ENCODE results near the gene ZMYM4.
"Not testable (repeated sequence)": the region's sequence is repeated elsewhere in the genome, so short reads cannot be mapped to it uniquely, and the experiment has no call there.

The ZMYM4 gene

DNA sequence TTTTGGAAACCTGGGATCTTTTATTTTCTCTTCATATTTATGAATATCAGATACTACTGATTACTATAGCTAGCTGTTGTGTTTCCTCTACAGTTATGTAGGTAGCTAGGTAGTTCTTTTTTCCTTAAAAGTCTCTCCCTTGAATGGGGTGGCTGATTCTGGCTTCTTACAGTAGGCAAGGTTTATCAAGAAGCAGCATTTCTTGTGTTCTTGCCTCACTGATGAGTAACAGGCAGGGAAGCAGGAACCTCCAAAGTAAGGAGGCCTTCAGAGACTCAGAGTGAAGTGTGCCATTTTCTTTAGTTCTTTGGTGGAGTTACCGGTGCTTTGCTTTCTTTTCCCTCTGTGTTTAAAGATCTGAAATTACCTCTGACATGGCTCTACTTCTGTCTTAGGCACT, 56.0 kb downstream of the ZMYM4 start:
- DNase-seq (ENCODE audit: low read depth in 1 of 2, low spot score in 1 of 2), result no peak

DNA sequence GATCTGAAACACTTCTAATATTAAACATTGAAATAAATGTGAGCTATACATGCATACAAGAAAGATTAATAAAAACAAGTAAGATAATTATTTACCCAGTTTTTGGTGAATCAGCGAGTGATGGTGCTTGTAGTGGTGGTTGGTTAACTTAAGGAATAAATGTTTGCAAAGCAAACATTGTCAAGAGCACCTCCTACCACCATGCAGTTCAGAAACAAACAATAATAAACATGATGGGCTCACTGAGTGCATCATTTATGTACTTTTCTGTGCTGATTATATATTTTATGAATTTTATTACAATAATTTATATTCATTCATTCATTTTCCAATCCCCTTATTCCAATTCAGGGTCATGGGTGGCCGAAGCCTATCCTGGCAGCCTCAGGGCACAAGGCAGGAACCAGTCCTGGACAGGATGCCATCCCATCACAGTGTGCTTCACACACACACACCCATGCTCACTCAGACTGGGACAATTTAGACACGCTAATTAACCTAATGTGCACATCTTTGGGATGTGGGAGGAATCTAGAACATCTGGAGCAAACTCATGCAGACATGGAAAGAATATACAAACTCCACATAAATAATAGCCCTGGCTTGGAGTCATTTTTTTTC, 57.8 kb downstream of the ZMYM4 start:
- DNase-seq (ENCODE audit: low read depth in 1 of 2, low spot score in 1 of 2), result no peak

DNA sequence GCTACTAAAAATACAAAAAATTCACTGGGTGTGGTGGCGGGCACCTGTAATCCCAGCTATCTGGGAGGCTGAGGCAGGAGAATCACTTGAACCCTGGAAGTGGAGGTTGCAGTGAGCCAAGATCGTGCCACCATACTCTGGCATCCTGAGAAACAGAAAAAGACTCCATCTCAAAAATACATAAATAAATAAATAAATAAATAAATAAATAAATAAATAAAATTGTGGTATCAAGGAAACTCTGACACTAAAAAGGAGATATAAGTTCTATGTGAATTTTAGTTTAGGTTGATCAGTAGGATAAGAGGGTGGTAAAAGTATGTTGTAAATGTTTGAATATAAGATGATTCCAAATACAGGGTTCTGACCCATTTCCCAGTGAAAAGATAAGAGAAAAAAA, 63.1 kb downstream of the ZMYM4 start:
- not testable (repeated sequence) for DNase-seq (ENCODE audit: low read depth in 1 of 2, low spot score in 1 of 2)

DNA sequence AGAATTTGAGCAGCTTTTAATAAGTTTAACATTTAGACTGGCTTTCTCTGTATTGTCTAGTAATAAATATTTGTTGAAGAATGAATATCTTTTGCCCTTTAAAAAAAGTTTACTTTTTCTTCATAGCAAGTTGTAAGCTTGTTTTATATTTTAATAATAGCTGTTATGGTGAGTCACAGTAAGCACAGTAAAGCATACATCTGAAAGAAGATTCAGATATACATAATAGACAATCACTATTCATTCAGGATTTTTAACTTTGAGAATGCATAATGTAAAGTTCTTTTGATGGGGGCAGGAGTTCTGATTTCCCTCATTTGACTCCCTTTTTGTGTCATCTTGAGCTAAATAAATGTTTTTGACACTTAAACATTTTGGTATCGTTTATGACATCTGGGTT, 66.0 kb downstream of the ZMYM4 start:
- no peak for DNase-seq (ENCODE audit: low read depth in 1 of 2, low spot score in 1 of 2)

DNA sequence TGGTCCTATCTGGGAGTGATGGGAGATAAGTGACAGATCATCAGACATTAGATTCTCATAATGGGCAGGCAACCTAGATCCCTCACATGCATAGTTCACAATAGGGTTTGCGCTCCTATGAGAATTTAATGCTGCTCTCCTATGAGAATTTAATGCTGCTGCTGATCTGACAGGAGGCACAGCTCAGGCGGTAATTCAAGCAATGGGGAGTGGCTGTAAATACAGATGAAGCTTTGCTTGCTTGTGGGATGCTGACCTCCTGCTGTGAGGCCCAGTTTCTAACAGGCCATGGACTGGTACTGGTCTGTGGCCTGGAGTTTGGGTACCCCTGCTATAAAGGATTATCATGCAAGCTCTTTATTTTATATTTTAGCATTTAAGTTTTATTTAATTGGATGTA, 72.0 kb downstream of the ZMYM4 start:
- no peak for DNase-seq (ENCODE audit: low read depth in 1 of 2, low spot score in 1 of 2)

DNA sequence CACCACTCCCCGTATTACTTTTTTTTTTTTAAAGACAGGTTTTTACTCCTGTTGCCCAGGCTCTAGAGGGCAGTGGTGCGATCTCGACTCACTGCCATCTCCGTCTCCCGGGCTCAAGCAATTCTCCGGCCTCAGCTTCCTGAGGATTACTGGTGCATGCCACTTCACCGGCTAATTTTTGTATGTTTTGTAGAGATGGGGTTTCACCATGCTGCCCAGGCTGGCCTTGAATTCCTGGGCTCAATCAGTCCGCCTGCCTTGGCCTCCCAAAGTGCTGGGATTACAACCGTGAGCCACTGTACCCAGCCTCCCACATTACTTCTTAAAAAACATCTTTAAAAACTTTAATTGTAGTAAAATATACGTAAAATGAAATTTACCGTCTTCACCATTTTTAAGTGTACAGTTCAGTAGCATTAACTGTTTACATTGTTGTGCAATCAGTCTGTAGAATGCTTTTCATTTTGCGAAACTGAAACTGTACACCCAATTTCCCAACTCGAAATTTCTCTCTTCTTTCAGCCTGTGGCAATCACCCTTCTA, 77.0 kb downstream of the ZMYM4 start:
- DNase-seq (ENCODE audit: low read depth in 1 of 2, low spot score in 1 of 2), result no peak

DNA sequence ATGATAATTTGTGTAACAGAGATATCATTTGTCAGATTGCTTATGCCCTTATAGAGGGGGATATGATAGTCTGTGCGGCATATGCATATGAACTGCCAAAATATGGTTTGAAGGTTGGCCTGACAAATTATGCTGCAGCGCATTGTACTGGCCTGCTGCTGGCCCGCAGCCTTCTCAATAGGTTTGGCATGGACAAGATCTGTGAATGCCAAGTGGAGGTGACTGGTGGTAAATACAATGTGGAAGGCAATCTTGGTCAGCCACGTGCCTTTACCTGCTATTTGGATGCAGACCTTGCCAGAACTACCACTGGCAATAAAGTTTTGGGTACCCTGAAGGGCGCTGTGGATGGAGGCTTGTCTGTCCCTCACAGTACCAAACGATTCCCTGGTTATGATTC, 82.4 kb downstream of the ZMYM4 start:
- no peak for DNase-seq (ENCODE audit: low read depth in 1 of 2, low spot score in 1 of 2)

DNA sequence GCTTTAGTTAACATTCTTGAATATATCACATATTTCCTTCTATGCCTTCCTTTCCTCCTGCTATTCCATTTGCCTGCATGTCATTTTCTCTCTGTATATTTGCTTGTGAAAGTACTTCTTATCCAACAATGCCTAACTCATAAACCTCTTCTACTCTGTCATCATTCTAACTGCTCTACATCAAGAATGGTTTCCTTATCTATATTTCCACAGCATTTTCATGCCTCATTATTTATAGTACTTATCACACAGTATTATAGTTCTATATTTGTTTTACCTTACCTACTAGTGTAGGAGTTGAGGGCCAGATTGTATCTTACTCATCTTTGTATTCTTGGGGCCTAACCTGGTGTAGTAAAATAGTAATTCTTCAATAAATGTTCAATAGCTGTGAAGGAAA, 91.5 kb downstream of the ZMYM4 start:
- no peak for DNase-seq (ENCODE audit: low read depth in 1 of 2, low spot score in 1 of 2)

DNA sequence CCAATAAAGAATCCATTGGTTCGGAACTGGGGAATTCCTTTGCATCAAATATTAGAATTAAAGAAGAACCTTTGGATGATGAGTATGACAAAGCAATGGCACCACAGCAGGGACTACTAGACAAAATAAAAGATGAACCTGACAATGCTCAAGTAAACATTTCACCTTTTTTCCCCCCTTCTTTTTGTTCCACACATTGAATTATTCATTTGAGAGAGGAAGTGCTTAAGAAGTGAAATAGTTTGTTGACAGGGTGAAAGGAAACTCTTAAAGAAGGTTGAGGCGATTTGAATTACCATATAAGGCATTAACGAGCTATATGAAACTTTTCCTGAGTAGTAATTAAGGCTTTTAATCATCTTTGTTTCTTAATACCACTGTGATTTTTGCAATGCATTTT, 93.1 kb downstream of the ZMYM4 start:
- DNase-seq (ENCODE audit: low read depth in 1 of 2, low spot score in 1 of 2), result no peak

DNA sequence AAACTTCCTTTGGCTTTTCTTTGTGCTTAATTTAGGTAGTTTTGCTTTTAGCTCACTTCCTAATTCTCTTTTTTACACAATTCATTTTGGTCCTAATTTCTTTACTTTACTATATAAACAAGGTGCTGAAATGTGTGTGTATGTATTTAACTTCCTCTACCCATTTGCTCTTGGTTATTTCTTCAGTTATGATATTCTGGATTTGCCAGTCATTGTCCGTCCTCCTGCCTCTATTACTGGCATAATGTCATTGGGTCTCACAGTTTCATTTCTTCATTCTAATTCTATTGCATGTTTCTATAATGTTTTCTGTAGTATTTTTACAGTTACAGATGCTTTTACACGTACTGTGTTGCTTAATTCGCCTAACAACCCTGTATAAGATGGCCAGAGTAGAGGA, 96.2 kb downstream of the ZMYM4 start:
- DNase-seq (ENCODE audit: low read depth in 1 of 2, low spot score in 1 of 2), result no peak

DNA sequence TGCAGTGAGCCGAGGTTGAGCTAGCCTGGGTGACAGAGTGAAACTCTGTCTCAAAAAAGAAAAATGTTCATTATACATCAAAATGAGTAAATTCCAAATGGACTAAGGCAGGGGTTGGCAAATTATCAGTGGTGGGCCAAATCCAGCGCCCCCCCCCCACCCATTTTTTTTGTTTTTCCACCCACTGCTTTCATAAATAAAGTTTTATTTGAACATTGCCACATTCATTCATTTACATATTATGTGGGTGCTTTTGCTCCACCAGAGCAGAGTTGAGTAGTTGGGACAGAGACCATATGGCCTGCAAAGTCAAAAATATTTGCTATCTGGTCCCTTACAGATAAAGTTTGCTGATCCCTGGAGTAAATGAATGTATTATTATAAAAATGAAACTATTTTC, 99.4 kb downstream of the ZMYM4 start:
- DNase-seq (ENCODE audit: low read depth in 1 of 2, low spot score in 1 of 2), result no peak

DNA sequence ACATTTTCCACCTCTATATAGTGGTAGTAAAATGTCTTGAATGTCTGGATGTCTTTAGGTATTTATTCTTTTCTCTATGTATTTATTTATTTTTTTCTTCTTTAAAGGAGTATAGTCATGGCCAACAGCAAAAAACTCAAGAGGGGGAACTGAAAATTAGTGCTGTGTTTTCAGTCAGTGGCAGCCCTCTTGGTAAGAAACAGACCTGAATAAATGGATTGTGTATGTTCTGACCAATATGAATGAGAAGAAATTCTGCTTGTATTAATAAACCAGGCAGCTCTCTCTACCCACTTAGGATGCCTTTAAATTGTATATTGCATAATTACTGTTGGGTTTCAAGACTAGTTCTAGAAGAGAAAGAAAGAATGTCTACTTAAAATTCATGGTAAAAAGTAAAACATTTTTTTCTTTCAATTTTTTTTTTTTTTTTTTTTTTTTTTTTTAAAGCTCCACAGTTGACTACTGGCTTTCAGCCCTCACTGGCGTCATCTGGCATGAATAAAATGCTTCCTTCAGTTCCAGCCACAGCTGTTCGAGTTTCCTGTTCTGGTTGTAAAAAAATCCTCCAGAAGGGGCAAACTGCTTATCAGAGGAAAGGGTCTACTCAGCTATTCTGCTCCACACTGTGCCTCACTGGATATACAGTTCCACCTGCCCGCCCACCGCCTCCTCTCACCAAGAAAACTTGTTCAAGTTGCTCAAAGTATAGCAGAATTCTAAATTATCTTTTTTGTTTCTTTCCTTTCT, 101.6 kb downstream of the ZMYM4 start:
- no peak for DNase-seq (ENCODE audit: low read depth in 1 of 2, low spot score in 1 of 2)

DNA sequence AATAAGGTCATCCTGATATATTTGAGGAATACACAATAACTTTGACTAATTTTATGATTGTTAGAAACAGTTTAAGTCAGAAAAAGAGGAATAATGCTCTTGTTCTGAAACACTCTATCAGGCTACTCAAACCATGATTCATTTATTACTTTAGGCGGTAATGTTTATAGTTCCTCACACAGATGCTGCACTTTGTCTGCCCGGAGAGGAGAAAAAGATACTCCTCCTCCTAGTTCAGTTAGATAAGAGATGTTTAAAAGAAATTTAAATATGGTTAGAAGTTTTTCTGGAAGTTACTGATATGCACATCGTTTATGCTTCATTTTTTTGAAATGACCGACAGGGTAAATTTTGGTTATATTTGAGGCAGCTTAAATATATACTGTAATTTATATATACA, 103.0 kb downstream of the ZMYM4 start:
- DNase-seq (ENCODE audit: low read depth in 1 of 2, low spot score in 1 of 2), result no peak

DNA sequence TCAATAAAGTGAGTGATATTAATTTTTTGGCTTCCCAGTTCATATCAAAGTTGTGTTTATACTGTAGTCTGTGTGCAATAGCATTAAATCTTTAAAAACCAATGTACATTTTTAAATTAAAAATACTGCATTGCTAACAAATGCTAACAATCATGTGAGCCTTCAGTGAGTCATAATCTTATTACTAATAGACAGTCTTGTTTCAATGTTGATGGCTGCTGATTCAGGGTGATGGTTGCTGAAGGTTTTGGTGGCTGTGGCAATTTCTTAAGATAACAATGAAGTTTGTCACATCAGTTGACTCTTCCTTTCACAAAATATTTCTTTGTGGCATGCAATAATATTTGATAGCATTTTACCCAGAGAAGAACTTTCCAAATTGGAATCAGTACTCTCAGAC, 109.0 kb downstream of the ZMYM4 start:
- DNase-seq (ENCODE audit: low read depth in 1 of 2, low spot score in 1 of 2), result no peak

DNA sequence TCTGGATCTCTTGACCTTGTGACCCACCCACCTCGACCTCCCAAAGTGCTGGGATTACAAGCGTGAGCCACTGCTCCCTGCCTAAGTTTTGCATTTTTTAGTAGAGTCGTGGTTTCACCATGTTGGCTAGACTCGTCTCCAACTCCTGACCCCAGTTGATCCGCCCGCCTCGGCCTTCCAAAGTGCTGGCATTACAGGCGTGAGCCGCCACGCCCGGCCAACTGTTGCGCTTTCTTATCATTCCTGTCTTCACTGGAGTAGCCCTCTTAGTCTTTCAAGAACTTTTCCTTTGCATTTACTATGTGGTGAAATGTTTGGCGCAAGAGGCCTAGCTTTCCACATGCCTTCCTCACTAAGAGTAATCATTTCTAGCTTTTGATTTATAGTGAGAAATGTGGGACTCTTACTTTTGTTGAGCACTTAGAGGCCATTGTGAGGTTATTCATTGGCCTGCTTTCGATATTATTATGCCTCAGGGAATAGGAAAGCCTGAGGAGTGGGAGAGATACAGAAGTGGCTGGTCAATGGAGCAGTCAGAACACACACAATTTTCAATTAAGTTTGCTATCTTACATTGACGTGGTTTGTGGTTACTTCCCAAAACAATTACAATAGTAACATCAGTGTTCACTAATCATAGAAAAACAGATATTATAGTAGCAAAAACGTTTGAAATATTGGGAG, 111.0 kb downstream of the ZMYM4 start:
- DNase-seq (ENCODE audit: low read depth in 1 of 2, low spot score in 1 of 2), result no peak

DNA sequence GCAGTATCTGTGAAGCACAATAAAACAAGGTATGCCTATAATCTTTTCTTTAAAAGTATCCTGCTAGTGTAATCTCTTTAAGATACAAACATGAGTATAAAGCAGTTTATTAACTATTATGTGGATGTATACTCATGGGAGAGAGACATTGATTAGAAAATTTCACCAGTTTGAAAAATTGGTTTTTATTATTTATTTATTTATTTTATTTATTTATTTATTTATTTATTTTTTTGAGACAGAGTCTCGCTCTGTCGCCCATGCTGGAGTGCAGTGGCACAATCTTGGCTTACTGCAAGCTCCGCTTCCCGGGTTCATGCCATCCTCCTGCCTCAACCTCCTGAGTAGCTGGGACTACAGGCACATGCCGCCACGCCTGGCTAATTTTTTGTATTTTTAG, 111.6 kb downstream of the ZMYM4 start:
- DNase-seq (ENCODE audit: low read depth in 1 of 2, low spot score in 1 of 2), result not testable (repeated sequence)

DNA sequence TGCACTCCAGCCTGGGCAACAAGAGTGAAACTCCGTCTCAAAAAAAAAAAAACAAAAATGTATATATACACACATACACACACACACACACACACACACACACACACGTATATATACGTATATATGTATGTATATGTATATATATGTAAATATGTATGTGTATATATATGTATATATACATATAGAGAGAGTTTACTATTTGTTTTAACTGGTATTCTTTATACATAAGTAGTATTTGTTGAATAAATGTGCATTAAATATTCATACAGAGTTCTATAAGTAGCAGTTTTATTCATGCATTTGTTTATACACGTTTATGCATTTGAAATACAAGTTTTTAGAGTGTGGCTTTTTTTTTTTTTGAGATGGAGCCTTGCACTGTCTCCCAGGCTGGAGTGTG, 113.6 kb downstream of the ZMYM4 start:
- DNase-seq (ENCODE audit: low read depth in 1 of 2, low spot score in 1 of 2), result no peak

DNA sequence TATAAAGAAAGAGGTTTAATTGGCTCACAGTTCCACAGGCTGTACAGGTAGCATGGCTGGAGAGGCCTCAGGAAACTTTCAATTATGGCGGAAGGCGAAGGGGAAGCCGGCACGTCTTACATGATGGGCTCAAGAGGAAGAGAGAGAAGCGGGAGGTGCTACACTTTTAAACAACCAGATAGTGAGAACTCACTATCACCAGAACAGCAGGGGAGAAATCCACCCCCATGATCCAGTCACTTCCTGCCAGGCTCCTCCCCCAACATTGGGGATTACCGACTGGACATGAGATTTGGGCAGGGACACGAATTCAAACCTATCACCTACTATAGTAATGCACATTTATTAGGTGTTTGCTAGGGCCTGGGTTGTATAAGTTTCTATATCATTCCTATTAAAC, 117.8 kb downstream of the ZMYM4 start:
- DNase-seq (ENCODE audit: low read depth in 1 of 2, low spot score in 1 of 2), result no peak

DNA sequence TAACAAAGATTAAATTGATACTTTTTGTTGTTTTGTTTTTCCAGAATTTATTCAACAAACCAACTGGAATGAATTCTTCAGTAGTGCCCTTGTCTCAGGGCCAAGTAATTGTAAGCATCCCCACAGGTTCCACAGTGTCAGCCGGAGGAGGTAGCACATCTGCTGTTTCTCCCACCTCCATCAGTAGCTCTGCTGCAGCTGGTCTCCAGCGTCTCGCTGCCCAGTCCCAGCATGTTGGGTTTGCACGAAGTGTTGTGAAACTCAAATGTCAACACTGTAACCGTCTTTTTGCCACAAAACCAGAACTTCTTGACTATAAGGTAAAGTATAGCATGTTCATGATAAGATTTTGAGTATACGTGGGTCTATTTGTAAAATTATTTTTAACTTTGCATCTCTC, 118.5 kb downstream of the ZMYM4 start:
- DNase-seq (ENCODE audit: low read depth in 1 of 2, low spot score in 1 of 2), result no peak

DNA sequence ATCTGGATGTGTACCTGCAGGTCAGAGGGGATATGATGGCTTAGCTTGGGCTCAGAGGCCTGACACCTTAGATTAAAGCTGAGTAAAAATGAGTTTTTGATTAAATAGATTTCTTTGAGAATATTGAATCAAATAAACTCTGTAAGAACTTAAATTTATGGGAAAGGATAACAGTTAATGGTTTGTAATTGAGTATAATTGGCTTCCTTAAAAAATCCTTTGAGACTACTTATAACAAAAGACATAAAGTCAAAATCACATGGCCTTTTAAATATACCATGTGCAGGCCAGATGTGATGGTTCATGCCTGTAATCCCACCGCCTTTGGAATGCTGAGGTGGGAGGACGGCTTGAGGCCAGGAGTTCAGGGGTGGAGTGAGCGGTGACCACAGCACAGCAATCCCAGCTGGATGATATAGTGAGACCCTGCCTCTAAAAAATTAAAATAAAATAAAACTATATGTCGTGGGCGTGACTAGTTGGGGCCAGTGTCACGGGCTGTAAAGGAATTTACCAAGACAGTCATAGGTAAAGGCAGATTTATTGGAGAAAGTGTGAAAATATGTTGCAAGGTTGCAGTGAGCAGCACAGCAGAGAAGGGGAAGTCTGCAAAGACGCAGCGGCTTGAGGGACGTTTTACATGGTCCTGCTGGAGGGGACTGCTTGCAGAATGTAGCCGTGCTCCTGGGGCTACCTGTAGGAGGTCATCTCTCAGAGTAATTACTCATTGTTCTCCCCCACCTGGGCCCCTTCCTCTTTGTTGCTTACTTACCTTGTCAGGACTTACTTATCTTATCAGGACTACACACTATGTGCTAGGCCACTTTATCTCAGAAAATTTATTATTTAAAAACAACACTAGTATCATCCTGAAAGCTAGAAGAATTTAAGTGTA, 122.3 kb downstream of the ZMYM4 start:
- no peak for DNase-seq (ENCODE audit: low read depth in 1 of 2, low spot score in 1 of 2)

DNA sequence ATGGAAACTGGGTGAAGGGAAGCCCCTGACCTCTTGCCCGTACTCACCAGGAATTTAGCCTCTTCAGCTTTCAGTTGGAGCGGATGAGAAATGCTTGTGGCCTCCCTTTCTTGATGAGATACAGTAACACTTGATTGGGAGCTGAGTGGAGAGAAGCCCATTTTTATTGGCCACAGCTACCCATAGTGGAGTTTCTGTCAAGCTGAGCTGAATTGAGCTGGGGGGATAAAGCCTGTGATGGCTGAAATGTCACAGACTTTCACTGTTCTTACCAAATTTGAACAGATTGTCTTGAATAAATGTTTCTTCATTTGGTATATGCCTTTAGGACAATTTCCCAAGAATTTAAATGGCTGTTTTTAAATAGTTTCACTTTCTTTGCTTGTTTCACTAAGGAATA, 125.9 kb downstream of the ZMYM4 start:
- DNase-seq (ENCODE audit: low read depth in 1 of 2, low spot score in 1 of 2), result no peak

Measured in activated T-helper 1 cell treated with anti-CD3 and anti-CD28 coated beads, Interleukin-2, amount 50 U/mL, for 16 hours (primary cell).